ENCODE measurements around the gene RAB3D.
"Not testable (repeated sequence)": the region's sequence is repeated elsewhere in the genome, so short reads cannot be mapped to it uniquely, and the experiment has no call there.

Gene RAB3D

DNA sequence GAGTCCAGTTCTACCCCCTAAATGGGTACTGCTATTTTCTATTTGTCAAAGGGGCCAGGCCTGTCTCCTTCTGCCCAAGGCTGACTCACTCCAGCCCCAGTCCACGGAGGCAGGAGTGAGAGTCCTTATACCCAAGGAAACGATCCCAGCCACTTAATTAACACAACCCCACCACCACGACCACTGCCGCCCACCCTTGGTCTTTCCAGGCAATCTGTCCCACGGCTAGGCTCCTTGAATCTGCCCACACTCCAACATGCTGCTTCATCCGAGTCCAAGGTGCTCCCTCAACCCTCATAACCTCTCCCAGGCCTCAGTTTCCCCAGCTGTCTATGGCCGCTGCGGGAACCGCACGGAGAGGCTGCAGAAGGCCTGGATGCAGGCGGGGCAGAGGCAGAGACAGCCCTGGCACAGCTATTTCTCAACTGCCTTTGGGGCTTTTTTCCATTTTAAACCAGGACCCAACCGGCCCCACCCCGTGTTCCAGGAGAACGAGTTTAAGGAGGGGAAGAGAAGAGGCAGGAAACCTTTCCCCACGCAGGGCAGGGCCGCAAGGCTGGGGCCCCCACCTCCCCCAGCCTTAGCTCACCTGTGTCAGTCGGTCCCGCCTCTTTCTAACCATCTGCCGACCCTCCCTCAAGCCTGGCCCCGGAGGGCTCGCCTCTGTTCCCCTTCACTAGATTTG lies 746 bp downstream of the RAB3D start:
- Histone ChIP-seq H3K9me3 (no peaks in the 10 kb centered on the region), H3K27me3 (no peaks in the 10 kb centered on the region), H3K36me3 (peaks cover 36% of the 10 kb centered on the region), H3K4me3 (ENCODE audit: low read depth in 1 of 2, low read length in 1 of 2) (peak overlapping the region; percentile 89 to 100), H3K27ac (peak overlapping the region; percentile 77), H3K4me1 (ENCODE audit: control insufficient read depth in 1 of 2, insufficient read depth in 1 of 2, low read depth in 1 of 2, low read length in 1 of 2) (peaks cover 58 to 62% of the 10 kb centered on the region in 2 experiments)
- TF ChIP-seq, protein P1, sequence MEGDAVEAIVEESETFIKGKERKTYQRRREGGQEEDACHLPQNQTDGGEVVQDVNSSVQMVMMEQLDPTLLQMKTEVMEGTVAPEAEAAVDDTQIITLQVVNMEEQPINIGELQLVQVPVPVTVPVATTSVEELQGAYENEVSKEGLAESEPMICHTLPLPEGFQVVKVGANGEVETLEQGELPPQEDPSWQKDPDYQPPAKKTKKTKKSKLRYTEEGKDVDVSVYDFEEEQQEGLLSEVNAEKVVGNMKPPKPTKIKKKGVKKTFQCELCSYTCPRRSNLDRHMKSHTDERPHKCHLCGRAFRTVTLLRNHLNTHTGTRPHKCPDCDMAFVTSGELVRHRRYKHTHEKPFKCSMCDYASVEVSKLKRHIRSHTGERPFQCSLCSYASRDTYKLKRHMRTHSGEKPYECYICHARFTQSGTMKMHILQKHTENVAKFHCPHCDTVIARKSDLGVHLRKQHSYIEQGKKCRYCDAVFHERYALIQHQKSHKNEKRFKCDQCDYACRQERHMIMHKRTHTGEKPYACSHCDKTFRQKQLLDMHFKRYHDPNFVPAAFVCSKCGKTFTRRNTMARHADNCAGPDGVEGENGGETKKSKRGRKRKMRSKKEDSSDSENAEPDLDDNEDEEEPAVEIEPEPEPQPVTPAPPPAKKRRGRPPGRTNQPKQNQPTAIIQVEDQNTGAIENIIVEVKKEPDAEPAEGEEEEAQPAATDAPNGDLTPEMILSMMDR (IDR thresholded peaks at IDR 0.05), result no peak

DNA sequence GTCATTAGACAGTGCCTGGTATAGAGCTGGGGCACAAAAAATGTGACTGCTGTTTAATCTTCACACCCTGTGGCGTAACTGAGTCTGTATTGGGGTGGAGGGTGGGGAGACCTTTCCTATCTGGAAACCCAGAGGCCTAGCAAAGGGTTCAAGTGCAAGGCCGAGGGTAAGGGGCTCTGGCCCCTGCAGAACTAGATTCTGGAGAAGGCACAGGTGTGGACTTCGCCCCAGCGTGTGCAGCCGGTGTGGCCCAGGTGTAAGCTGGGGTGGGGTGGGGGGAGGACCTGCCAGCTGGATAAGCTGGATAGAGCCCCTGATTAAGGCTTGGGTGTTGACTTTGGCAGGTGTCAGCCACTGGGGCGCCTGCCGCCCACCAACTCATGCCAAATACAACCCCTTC lies 1.3 kb downstream of the RAB3D start:
- TF ChIP-seq, protein P1 (IDR thresholded peaks at IDR 0.05), result no peak
- H3K4me1 ChIP-seq (ENCODE audit: control insufficient read depth in 1 of 2, insufficient read depth in 1 of 2, low read depth in 1 of 2, low read length in 1 of 2), result peaks cover 55 to 57% of the 10 kb centered on the region in 2 experiments
- peak overlapping the region; percentile 77 for H3K27ac ChIP-seq
- no peaks in the 10 kb centered on the region for H3K27me3 ChIP-seq
- H3K36me3 ChIP-seq, result peaks cover 42% of the 10 kb centered on the region
- peak overlapping the region; percentile 89 to 100 for H3K4me3 ChIP-seq (ENCODE audit: low read depth in 1 of 2, low read length in 1 of 2)
- no peaks in the 10 kb centered on the region for H3K9me3 ChIP-seq

DNA sequence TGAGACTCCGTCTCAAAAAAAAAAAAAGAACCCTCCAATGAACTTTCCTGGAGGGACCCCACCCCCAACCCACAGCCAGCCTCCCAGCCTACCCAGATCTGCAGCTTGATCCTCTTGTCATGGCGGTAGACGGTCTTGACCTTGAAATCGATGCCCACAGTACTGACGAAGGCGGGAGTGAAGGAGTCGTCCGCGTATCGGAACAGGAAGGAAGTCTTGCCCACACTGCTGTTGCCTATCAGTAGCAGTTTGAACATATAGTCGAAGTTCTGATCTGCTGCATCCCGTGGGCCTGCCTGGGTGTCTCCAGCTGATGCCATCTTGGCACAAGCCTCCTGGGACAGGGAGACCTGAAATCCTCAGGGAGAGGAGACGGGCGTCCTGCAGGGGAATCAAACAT lies 2.4 kb downstream of the RAB3D start:
- Histone ChIP-seq H3K4me3 (ENCODE audit: low read depth in 1 of 2, low read length in 1 of 2) (peak overlapping the region; percentile 89 to 100), H3K9me3 (no peaks in the 10 kb centered on the region), H3K27me3 (no peaks in the 10 kb centered on the region), H3K4me1 (ENCODE audit: control insufficient read depth in 1 of 2, insufficient read depth in 1 of 2, low read depth in 1 of 2, low read length in 1 of 2) (peaks cover 54 to 55% of the 10 kb centered on the region in 2 experiments), H3K36me3 (peaks cover 53% of the 10 kb centered on the region), H3K27ac (peak overlapping the region; percentile 77)
- TF ChIP-seq, protein P1 (IDR thresholded peaks at IDR 0.05), result no peak

DNA sequence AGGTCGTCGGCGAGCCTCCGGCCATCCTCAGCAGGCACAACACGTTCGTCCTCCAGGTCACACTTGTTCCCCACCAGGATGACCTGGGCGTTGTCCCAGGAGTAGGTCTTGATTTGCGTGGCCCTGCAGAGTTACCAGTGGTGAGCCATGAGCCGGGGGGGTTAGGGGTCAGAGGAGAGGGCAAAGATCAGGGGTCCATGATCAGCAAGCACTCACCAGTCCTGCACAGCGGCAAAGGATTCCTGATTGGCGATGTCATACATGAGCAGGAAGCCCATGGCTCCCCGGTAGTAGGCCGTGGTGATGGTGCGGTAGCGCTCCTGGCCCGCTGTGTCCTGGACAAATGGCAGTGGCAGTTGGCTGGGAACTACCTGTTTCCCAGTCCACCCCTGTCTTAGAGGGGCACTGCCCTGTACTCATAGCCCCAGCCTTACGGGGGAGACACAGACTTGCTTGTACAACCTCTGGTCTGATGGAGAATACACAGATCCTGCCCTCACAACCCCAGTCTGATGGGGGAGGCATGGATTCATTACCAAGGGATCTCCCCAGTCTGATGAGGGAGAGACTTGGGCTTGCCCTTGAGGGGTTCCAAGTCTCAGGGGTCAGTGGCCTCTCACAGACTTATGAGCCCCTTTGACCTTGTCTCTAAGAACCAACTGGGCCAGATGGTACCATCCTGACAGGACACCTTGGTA lies 3.9 kb downstream of the RAB3D start:
- peak overlapping the region in 1 of 2 experiments; percentile 8 for H3K4me3 ChIP-seq (ENCODE audit: low read depth in 1 of 2, low read length in 1 of 2)
- peak overlapping the region; percentile 77 for H3K27ac ChIP-seq
- H3K9me3 ChIP-seq, result no peaks in the 10 kb centered on the region
- TF ChIP-seq, protein P1 (IDR thresholded peaks at IDR 0.05), result no peak
- H3K27me3 ChIP-seq, result no peaks in the 10 kb centered on the region
- H3K36me3 ChIP-seq, result peaks cover 68% of the 10 kb centered on the region
- H3K4me1 ChIP-seq (ENCODE audit: control insufficient read depth in 1 of 2, insufficient read depth in 1 of 2, low read depth in 1 of 2, low read length in 1 of 2), result peaks cover 49 to 51% of the 10 kb centered on the region in 2 experiments

DNA sequence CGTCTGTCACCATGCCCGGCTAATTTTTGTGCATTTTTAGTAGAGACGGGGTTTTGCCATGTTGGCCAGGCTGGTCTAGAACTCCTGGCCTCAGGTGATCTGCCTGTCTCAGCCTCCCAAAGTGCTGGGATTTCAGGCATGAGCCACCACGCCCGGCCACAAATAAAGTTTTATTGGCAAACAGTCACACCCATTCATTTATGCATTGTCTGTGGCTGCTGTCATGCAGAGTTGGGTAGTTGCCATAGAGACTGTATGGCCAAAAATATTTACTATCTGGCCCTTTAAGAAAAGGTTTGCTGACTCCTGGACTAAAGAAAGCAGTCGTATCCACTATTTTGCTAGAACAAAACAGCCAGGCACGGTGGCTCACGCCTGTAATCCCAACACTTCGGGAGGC lies 5.6 kb downstream of the RAB3D start:
- peaks cover 85% of the 10 kb centered on the region for H3K36me3 ChIP-seq
- peaks cover 37 to 47% of the 10 kb centered on the region in 2 experiments for H3K4me1 ChIP-seq (ENCODE audit: control insufficient read depth in 1 of 2, insufficient read depth in 1 of 2, low read depth in 1 of 2, low read length in 1 of 2)
- peak overlapping the region; percentile 71 for H3K27ac ChIP-seq
- H3K27me3 ChIP-seq; H3K4me3 ChIP-seq (ENCODE audit: low read depth in 1 of 2, low read length in 1 of 2); H3K9me3 ChIP-seq: not testable (repeated sequence)

DNA sequence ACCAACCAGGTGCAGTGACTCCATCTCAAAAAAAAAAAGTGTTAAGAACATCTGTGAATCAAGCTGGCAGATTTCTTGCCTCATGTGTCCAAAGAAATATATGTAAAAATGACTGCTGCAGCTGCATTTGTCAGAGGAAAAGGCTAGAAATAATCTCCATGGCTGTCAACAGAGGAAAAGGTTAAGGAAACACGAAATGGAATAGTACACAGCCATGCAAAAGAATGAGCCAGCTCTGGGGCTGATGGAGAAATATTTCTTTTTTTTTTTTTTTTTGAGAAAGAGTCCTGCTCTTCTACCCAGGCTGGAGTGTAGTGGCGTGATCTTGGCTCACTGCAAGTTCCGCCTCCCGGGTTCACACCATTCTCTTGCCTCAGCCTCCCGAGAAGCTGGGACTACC lies 6.6 kb downstream of the RAB3D start:
- TF ChIP-seq, protein P1 (IDR thresholded peaks at IDR 0.05), result no peak
- Histone ChIP-seq H3K27me3 (no peaks in the 10 kb centered on the region), H3K4me1 (ENCODE audit: control insufficient read depth in 1 of 2, insufficient read depth in 1 of 2, low read depth in 1 of 2, low read length in 1 of 2) (peaks cover 32 to 37% of the 10 kb centered on the region in 2 experiments), H3K36me3 (peaks cover 95% of the 10 kb centered on the region), H3K27ac (peak overlapping the region; percentile 71), H3K4me3 (ENCODE audit: low read depth in 1 of 2, low read length in 1 of 2) (no peak overlapping the region), H3K9me3 (no peaks in the 10 kb centered on the region)
